ENCODE data around the gene TDRD12. TPM values are rescaled to one million over a fixed set of nuclear protein-coding genes. Genes with fewer than 3 reads are reported as not detected.

The TDRD12 gene
- total and polyA plus RNA-seq, 4 donors, result under 0.01 to 0.23 (median 0.02) TPM; not detected in 1

DNA sequence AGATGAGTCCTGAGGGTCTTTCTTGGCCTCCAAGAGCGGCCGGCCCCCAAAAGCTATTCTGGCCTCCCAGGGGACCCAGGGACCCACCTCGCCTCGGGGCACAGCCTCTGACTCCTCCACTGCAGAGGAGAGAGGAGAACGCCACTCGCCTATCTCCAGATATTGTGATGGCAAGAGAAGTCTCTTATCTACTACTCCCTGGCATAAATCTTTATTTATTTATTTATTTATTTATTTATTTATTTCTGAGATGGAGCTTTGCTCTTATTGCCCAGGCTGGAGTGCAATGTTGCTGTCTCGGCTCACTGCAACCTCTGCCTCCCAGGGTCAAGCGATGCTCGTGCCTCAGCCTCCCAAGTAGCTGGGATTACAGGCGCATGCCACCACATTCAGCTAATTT, 139.0 kb downstream of the TDRD12 start:
- no peak for TF ChIP-seq SP1 (IDR thresholded peaks at IDR 0.05)
- TF ChIP-seq, protein P1, sequence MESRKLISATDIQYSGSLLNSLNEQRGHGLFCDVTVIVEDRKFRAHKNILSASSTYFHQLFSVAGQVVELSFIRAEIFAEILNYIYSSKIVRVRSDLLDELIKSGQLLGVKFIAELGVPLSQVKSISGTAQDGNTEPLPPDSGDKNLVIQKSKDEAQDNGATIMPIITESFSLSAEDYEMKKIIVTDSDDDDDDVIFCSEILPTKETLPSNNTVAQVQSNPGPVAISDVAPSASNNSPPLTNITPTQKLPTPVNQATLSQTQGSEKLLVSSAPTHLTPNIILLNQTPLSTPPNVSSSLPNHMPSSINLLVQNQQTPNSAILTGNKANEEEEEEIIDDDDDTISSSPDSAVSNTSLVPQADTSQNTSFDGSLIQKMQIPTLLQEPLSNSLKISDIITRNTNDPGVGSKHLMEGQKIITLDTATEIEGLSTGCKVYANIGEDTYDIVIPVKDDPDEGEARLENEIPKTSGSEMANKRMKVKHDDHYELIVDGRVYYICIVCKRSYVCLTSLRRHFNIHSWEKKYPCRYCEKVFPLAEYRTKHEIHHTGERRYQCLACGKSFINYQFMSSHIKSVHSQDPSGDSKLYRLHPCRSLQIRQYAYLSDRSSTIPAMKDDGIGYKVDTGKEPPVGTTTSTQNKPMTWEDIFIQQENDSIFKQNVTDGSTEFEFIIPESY (IDR thresholded peaks at IDR 0.05), result no peak
- TF ChIP-seq TAF1 (conservative IDR thresholded peaks at IDR 0.05), result no peak
- no peak for TF ChIP-seq HNF4A (conservative IDR thresholded peaks at IDR 0.05)
- TF ChIP-seq JUND (IDR thresholded peaks at IDR 0.05), result no peak
- no peak for TF ChIP-seq NR2F2 (IDR thresholded peaks at IDR 0.05)
- no peak for TF ChIP-seq GABPA (IDR thresholded peaks at IDR 0.05 in 1 of 2, conservative IDR thresholded peaks at IDR 0.05 in 1 of 2)
- no peak for TF ChIP-seq YY1 (IDR thresholded peaks at IDR 0.05)
- no peak for TF ChIP-seq RXRA (IDR thresholded peaks at IDR 0.05)
- TF ChIP-seq, protein P2, sequence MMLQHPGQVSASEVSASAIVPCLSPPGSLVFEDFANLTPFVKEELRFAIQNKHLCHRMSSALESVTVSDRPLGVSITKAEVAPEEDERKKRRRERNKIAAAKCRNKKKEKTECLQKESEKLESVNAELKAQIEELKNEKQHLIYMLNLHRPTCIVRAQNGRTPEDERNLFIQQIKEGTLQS (IDR thresholded peaks at IDR 0.05), result no peak
- TF ChIP-seq RAD21 (IDR thresholded peaks at IDR 0.05), result no peak
- TF ChIP-seq FOXA1 (IDR thresholded peaks at IDR 0.05), result no peak
- TF ChIP-seq HNF4G (IDR thresholded peaks at IDR 0.05), result no peak
- TF ChIP-seq, protein P3, sequence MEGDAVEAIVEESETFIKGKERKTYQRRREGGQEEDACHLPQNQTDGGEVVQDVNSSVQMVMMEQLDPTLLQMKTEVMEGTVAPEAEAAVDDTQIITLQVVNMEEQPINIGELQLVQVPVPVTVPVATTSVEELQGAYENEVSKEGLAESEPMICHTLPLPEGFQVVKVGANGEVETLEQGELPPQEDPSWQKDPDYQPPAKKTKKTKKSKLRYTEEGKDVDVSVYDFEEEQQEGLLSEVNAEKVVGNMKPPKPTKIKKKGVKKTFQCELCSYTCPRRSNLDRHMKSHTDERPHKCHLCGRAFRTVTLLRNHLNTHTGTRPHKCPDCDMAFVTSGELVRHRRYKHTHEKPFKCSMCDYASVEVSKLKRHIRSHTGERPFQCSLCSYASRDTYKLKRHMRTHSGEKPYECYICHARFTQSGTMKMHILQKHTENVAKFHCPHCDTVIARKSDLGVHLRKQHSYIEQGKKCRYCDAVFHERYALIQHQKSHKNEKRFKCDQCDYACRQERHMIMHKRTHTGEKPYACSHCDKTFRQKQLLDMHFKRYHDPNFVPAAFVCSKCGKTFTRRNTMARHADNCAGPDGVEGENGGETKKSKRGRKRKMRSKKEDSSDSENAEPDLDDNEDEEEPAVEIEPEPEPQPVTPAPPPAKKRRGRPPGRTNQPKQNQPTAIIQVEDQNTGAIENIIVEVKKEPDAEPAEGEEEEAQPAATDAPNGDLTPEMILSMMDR (IDR thresholded peaks at IDR 0.05; ENCODE audit: low read depth, low read length, missing input control), result no peak
- no peak for TF ChIP-seq FOXA2 (IDR thresholded peaks at IDR 0.05)
- TF ChIP-seq EGR1 (IDR thresholded peaks at IDR 0.05; ENCODE audit: low read depth in 2 of 2), result no peak
- H3K9me3 ChIP-seq (ENCODE audit: control insufficient read depth in 4 of 4, low read length in 3 of 4), result no peaks in the 10 kb centered on the region
- WGBS, result 93% methylated on average over 10 of the region's 10 CpGs
- H3K27ac ChIP-seq (ENCODE audit: low read depth in 1 of 2, low read length in 2 of 2), result no peak overlapping the region
- no peaks in the 10 kb centered on the region for H3K27me3 ChIP-seq (ENCODE audit: control insufficient read depth in 4 of 4, insufficient read depth in 4 of 4, low read length in 3 of 4)
- H3K4me1 ChIP-seq (ENCODE audit: control insufficient read depth in 4 of 4, insufficient read depth in 4 of 4, low read length in 3 of 4), result no peaks in the 10 kb centered on the region
- no peak overlapping the region for H3K4me3 ChIP-seq (ENCODE audit: low read depth in 1 of 3, low read length in 3 of 3)
- H3K9ac ChIP-seq (ENCODE audit: low read depth in 1 of 2, low read length in 2 of 2), result no peak overlapping the region
- no peak for DNase-seq (ENCODE audit: low spot score)
- H3K36me3 ChIP-seq (ENCODE audit: control insufficient read depth in 4 of 4, insufficient read depth in 3 of 4, low read depth in 1 of 4, low read length in 3 of 4), result peaks cover 9 to 50% (median 22%) of the 10 kb centered on the region in 4 donors

DNA sequence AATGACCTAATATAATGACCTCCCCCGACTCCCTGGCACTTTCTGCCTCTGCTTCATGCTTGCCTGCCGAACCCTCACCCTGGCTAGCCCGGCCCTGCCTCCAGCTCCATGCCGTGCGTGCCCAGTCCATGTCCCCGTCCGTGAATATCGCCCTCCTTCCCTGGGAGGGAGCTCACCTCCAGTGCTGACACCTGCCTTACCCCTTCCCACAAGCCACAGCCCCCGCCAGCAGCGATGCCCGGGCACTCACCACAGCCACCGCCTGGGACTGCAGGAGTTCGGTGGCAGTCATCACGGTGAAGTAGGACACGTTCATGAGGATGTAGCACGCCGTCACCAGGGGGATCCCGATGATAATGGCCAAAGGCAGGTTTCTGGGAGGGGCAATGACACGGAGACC, 140.0 kb downstream of the TDRD12 start:
- no peaks in the 10 kb centered on the region for H3K4me1 ChIP-seq (ENCODE audit: control insufficient read depth in 4 of 4, insufficient read depth in 4 of 4, low read length in 3 of 4)
- WGBS, result 96% methylated on average over 19 of the region's 19 CpGs
- no peak overlapping the region for H3K27ac ChIP-seq (ENCODE audit: low read depth in 1 of 2, low read length in 2 of 2)
- no peaks in the 10 kb centered on the region for H3K9me3 ChIP-seq (ENCODE audit: control insufficient read depth in 4 of 4, low read length in 3 of 4)
- H3K36me3 ChIP-seq (ENCODE audit: control insufficient read depth in 4 of 4, insufficient read depth in 3 of 4, low read depth in 1 of 4, low read length in 3 of 4), result peaks cover 9 to 52% (median 26%) of the 10 kb centered on the region in 4 donors
- TF ChIP-seq NR2F2 (IDR thresholded peaks at IDR 0.05) (no peak), FOXA1 (IDR thresholded peaks at IDR 0.05) (no peak), YY1 (IDR thresholded peaks at IDR 0.05) (no peak), HNF4A (conservative IDR thresholded peaks at IDR 0.05) (no peak), EGR1 (IDR thresholded peaks at IDR 0.05; ENCODE audit: low read depth in 2 of 2) (no peak), RXRA (IDR thresholded peaks at IDR 0.05) (no peak), SP1 (IDR thresholded peaks at IDR 0.05) (no peak), RAD21 (IDR thresholded peaks at IDR 0.05) (no peak), GABPA (IDR thresholded peaks at IDR 0.05 in 1 of 2, conservative IDR thresholded peaks at IDR 0.05 in 1 of 2) (no peak), HNF4G (IDR thresholded peaks at IDR 0.05) (no peak), JUND (IDR thresholded peaks at IDR 0.05) (no peak), FOXA2 (IDR thresholded peaks at IDR 0.05) (no peak)
- TF ChIP-seq, protein P2 (IDR thresholded peaks at IDR 0.05), result no peak
- TF ChIP-seq, protein P1 (IDR thresholded peaks at IDR 0.05), result no peak
- TF ChIP-seq, protein P4, sequence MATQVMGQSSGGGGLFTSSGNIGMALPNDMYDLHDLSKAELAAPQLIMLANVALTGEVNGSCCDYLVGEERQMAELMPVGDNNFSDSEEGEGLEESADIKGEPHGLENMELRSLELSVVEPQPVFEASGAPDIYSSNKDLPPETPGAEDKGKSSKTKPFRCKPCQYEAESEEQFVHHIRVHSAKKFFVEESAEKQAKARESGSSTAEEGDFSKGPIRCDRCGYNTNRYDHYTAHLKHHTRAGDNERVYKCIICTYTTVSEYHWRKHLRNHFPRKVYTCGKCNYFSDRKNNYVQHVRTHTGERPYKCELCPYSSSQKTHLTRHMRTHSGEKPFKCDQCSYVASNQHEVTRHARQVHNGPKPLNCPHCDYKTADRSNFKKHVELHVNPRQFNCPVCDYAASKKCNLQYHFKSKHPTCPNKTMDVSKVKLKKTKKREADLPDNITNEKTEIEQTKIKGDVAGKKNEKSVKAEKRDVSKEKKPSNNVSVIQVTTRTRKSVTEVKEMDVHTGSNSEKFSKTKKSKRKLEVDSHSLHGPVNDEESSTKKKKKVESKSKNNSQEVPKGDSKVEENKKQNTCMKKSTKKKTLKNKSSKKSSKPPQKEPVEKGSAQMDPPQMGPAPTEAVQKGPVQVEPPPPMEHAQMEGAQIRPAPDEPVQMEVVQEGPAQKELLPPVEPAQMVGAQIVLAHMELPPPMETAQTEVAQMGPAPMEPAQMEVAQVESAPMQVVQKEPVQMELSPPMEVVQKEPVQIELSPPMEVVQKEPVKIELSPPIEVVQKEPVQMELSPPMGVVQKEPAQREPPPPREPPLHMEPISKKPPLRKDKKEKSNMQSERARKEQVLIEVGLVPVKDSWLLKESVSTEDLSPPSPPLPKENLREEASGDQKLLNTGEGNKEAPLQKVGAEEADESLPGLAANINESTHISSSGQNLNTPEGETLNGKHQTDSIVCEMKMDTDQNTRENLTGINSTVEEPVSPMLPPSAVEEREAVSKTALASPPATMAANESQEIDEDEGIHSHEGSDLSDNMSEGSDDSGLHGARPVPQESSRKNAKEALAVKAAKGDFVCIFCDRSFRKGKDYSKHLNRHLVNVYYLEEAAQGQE (IDR thresholded peaks at IDR 0.05), result no peak
- TF ChIP-seq, protein P5, sequence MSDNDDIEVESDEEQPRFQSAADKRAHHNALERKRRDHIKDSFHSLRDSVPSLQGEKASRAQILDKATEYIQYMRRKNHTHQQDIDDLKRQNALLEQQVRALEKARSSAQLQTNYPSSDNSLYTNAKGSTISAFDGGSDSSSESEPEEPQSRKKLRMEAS (IDR thresholded peaks at IDR 0.05), result no peak
- TF ChIP-seq, protein P3 (IDR thresholded peaks at IDR 0.05; ENCODE audit: low read depth, low read length, missing input control), result no peak
- H3K9ac ChIP-seq (ENCODE audit: low read depth in 1 of 2, low read length in 2 of 2), result no peak overlapping the region
- DNase-seq (ENCODE audit: low spot score), result no peak
- H3K4me3 ChIP-seq (ENCODE audit: low read depth in 1 of 3, low read length in 3 of 3), result no peak overlapping the region
- H3K27me3 ChIP-seq (ENCODE audit: control insufficient read depth in 4 of 4, insufficient read depth in 4 of 4, low read length in 3 of 4), result no peaks in the 10 kb centered on the region

Measured in liver (tissue), 9 donors.